OCI-M1 (cell line): ENCODE measurements around the gene SLC35F2.
A peak's percentile ranks its signal among the peaks of the same experiment; 100 is the strongest.
"Not testable (repeated sequence)": the region's sequence is repeated elsewhere in the genome, so short reads cannot be mapped to it uniquely, and the experiment has no call there.

Experiments
- DNase-seq: peaks from one replicate; lab custom pipeline; 2025; lab: John Stamatoyannopoulos, UW

The SLC35F2 gene

DNA sequence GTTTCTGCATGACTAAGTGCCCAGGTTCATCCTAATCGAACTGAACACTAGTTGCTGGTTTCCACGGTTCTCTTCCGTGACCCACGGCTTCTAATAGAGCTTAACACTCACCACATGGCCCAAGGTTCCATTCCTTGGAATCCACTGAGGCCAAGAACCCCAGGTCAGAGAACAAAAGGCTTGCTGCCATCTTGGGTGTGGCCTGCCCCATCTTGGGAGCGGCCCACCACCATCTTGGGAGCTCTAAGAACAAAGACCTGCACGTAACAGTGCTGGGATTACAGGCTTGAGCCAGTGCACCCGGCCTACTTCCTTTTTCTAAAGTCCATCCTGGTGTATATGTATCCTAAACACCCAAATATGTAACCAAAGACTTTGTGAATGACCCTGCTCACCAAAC is 68.8 kb downstream of the SLC35F2 start:
- DNase-seq = no peak

DNA sequence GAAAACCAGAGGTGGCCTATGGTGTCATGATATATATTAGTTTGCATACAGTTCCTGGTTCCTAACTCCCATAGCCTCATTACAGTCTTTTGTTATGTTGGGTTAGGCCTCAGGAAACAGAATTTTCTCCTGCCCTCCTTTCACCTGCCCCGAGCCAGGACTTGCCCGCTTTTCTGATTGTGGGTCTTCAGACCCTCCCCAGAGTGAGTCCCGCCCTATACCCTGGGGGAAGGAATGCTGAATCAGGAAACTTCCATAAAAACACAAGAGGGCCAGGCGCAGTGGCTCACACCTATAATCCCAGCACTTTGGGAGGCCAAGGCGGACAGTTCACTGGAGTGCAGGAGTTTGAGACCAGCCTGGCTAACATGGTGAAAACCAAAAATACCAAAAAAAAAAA is 70.9 kb downstream of the SLC35F2 start:
- DNase-seq = no peak

DNA sequence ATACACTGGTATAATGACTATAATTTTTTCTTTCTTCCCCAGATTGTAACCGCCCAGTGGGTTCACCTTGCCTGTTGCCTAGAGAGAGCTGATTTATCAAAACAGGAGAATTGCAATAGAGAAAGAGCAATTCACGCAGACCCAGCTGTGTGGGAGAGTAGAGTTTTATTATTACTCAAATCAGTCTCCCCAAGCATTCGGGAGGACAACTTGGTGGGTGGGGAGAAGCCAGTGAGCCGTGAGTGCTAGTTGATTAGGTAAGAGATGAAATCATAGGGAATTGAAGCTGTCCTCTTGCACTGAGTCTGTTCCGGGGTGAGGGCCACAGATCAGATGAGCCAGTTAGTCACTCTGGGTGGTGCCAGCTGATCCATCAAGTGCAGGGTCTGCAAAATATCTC is 73.2 kb downstream of the SLC35F2 start:
- no peak for DNase-seq

DNA sequence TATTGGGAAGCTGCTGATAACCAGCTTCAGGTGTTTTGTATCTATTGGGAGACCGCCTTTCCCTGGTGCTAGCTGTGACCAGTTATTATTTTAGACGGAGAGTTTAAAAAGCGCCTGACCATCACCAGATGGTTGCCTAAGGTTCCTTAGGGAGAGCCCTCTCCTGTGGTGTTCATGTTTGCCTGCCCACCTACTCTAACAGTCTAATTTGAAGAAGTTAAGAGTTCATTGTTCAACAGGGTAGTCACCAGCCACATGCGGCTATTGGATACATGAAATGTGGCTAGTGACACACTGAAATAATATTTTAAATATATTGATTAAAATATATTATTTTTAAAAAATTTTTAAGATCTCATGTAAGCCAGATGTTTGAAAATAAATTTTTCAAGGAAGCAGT is 75.5 kb downstream of the SLC35F2 start:
- DNase-seq = no peak

DNA sequence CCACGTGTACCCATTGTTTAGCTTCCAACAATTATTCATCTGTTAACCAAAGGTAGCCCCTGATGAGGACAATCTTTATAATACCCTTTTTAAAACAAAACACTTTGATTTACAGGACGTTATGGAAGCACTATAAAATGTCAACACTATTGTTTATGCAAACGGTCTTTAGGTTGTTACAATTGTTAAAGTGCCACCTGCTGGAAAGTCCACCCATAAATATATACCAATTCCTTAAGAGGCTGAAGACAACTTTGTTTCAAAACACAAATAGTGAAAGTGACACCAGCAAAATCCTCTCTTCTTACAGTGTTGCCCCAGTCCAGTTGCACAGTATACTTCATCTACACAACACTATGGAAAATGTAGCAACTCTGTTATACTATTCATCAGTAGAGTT is 77.8 kb downstream of the SLC35F2 start:
- DNase-seq = peak; percentile 14

DNA sequence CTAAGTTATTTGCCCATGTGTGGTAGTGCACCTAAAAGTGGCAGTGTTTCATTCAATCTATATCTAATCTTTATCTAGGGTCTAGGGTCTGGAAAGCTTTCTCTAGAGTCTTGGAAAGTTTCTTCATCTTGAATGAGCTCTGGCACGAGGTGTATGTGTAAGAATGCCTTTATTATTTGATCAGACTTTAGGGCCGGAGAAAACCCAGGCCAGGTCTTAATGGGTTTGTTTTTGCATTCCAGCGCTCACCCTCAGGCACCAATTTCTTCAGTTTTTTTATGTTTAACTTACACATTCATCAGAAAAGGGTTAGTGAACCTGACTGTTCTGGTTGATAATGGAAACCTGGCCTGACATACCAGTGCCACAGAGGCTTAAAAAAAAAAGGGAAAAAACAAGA is 78.5 kb downstream of the SLC35F2 start:
- DNase-seq = no peak

DNA sequence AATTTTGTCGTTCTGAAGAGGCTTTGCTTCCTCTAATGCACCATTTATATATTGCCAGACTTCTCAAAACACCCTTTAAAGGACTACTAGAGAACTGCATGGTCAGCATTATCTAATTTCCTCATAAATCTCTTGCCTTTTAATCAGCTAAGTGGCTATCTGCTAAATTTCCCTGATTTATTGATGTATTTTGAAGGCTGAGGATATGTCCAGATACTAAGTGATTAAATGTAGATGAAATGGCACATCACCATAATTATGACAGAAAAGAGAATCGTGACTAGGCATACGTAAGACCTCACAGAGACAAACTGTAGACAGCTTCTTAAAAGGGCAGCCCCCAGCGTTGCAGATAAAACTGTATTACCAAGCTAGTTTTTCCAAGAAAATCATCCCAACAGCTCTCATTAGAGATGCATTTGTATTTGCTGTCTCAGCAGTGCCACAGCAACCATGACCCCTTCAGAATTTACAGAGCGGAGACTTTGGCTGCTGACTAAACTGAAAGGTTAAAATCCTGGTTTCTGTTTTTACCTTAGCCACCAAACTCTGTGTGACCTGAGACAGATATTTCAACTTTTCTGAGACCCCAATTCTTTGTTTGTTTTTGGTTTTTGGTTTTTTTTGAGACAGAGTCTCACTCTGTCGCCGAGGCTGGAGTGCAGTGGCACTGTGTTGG is 79.6 kb downstream of the SLC35F2 start:
- DNase-seq = no peak

DNA sequence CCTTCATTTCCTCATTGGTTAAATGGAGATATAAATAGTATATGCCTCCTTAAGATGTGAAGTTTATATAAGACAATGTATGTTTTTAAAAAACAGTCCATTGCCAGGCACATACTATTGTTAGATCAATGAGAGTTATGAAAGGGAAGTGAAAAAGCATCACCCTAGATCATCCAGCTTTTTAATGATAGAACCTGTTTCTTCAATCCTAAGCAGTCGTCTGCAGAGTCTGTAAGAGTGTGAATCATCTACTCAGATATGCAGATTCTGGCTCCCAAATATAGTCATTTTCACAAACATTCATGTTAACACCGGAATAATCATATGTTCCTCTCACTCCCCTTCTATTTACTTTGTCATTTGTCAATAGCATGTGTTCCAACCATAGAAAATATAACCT is 81.5 kb downstream of the SLC35F2 start:
- no peak for DNase-seq

DNA sequence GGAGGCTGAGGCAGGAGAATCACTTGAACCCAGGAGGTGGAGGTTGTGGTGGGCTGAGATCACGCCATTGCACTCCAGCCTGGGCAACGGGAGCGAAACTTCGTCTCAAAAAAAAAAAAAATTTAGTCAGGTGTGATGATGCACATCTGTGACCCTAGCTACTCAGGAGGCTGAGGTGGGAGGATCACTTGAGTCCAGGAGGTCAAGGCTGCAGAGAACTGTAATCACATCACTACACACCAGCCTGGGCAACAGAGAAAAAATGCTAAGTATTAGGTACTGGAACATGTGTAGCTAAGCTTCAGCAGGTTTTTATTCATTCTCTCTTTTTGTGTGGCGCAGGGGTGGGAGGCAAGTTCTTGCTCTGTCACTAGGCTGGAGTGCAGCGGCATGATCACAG is 82.5 kb downstream of the SLC35F2 start:
- no peak for DNase-seq

DNA sequence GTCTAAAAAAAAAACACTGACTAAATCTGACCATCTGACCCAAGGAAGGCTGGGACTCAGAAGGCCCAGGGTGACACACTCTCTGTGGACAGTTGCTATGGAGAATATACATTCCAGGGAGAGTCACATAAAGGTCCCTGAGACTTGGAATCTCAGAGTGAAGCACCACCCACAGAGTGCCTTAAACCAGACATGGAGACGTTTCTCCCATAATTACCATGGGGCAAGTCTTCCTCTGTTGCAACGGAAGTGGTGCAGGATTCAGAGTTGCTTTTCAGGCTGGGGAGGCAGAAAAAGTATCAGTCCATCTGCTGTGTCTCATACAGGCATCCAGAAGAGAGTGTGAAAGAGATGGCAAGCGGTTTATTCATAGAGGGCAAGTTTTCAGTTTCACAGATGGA is 88.0 kb downstream of the SLC35F2 start:
- no peak for DNase-seq

DNA sequence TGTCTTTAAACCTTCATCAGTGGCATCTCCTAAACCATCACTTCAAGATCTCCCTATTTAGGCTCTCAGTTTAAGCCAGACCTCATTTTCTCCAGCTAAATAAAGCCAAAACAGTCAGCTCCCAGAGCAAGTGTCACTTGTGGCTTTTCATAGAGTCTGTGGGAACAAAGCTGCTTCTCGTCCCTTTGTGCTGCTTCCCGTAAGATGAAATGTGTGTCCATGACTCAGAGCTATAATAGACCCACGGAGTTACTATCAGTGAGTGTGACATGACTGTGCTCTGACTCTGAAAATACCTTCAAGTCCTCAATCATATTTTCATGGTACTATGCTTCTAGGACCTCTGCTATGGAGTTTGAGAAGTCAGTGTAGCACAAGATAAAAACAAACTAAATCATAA is 89.4 kb downstream of the SLC35F2 start:
- DNase-seq = no peak

DNA sequence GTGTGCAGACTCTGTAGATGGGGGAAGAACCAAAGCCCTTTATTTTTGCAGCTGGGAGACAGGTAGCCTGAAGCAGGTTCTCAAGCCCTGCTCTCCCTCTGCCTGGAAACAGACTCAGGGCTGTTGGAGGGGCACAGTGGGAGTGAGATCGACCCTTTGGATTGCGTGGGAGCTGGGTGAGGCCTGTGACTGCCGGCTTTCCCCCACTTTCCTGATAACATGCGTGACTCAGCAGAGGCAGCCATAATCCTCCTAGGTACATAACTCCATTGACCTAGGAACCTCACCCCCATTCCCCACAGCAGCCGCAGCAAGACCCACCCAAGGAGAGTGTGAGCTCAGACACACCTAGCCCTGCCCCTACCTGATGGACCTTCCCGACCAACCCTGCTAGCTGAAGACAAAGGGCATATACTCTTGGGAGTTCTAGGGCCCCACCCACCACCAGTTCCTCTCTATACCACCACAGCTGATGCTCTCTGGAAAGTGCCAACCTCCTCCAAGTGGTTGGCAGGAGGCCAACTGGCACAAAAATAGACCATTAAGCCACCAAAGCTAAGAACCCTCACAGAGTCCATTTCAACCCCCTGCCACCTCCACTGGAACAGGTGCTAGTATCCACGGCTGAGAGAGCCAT is 99.8 kb downstream of the SLC35F2 start:
- not testable (repeated sequence) for DNase-seq

DNA sequence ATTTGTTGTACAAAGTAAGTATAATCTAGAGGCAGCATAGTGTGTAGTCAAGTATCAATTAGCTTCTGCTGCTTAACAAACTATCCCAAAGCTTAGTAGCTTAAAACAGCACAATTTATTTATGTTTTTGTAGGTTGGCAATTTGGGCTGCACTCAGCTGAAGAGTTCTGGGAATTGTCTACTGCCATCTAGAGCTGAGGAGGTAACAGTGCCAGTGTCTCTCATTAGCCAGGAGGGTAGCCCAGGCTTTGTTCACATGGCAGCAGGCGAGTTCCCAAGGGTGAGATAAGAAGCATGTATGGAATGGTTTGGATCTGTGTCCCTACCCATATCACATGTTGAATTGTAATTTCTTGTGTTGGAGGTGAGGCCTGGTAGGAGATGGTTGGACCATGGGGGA is 100.9 kb downstream of the SLC35F2 start:
- peak; percentile 0 for DNase-seq

DNA sequence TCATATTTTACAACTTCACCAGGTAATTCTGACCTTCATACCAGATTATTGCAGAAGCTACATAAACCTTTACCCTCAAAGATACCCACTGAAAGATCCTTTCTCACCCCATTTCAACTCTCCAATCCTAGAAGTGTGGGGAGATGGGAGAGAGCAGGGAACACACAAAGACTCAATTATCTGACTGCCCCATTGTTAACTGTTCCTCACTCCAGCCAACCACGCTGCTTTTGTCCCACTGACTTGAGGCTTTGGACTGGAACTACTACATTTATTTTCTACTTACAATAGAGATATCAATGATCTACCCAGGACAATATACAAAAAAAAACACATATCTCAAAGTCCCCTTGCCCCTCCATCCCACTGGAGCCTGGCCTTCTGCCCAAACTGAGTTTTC is 102.0 kb downstream of the SLC35F2 start:
- DNase-seq = no peak

DNA sequence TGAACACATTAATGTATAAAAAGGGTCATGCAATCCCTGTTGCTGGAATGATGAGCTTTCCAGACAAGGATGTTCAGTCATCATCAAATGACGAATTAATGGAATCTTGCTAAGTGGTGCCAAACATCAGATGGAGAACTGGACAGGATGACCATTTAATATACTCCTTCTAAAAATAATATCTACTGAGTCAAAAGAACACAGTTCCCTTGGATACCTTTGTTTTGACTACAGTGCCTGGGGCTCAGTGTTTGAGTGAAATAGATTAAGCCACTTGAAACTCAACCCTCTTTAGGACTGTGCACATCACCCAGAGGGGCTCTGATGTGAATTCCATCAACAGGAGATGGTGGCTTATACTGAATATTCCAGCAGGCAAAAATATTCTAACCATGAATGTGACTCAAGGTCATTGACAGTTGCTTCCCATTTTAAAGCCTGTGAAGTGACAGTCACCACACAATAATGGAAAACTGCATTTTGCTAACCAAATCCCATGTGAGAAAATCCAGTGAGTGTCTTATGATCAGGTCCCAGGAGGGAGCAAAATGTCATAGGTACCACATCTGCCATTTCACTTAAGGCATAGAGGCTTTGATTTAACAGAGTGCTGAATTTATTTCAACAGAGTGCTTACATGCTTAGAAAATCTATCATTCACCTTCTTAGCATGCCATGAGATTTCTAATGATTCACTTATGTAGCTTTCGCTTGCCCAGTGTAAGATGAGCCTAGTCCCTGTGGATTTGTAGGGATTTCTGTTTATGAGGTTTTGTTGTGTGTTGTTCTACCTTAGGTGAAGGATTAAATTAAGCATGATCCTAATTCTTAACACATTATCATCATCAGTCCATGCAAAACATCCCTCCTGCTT is 105.4 kb downstream of the SLC35F2 start:
- DNase-seq = no peak

DNA sequence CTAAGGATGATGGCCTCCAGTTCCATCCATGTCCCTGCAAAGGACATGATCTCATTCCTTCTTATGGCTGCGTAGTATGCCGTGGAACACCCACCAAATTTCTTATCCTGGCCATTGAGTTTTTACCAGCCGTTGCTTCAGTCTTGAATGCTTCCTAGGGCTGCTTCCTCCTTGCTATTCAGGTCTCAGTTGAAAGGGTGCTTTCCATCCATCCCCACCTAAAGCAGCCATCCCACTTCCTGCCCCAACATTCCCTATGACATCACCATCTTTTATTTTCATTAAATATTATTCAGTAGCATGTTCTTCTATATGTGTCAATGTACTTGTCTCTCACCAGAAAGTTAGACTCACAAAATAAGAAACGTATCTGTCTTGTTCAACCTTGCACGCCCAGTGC is 106.1 kb downstream of the SLC35F2 start:
- DNase-seq = no peak

DNA sequence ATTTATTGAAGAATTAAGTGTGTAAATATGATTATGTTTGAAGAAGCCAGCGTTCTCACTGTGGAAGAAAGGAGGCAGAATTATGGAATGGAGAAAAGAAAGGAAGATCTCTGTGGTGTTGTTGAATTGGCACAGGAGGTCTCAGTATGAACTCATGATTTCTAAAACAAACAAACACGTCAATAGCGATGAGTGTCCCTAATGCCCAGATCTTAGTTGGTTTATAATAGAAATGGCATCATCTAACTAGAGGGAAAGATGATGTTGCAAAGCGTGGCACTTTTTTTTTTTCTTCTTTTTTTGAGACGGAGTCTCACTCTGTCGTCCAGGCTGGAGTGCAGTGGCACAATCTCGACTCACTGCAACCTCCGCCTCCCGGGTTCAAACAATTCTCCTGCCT is 107.5 kb downstream of the SLC35F2 start:
- no peak for DNase-seq

DNA sequence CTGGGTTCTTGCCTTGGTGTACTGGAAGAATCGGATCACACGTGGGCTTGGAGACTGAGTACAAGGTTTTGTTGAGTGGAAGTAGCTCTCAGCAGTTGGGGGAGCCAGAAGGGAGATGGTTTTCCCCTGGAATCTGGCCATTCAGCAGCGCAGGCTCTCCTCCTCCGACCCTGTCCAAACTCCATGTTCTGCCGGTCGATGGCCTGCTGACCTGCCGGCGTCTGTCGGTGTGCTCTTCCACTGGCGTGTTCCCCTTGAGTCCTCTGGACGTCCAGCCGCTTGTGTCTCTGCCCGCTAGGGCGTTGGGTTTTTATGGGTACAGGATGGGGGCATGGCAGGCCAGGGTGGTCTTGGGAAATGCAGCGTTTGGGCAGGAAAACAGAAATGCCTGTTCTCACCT is 108.3 kb downstream of the SLC35F2 start:
- DNase-seq = no peak

DNA sequence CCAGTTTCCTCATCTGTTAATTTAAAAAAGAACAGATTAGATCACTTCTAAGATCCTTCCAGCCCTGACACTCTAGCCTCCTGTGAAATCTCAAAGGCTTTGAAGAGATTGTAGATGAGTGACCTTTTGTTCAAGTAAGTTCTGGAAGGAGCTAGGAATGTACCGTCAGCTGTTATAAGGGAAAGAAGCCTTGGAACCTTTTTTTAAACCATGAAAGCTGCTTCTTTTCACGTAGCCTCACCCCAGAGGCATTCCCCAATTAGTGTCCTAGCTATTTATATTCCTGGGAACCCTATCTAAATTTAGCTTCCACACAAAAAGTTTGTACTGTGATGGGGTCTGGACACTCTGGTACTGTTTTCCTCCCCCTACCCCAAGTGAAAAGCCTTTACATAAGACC is 111.0 kb downstream of the SLC35F2 start:
- DNase-seq = no peak

DNA sequence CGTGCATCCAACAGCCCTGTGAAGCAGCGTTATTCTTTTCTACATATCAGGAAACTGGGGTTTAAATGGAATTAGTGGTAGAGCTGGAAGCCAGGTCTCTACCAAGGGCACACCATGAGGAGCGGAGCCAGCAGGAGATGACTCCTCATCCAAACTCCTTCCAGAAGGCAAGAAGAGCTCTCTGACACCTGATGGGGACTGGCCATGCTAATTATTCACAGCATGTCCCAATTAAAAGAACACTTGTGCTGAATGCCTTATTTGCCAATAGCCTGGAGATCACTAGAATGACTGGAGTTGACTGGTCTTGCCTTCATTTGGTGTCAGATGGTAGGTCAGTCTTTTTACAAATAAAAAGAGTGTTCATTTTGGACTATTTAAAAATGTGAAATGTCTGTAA is 113.9 kb downstream of the SLC35F2 start:
- no peak for DNase-seq

DNA sequence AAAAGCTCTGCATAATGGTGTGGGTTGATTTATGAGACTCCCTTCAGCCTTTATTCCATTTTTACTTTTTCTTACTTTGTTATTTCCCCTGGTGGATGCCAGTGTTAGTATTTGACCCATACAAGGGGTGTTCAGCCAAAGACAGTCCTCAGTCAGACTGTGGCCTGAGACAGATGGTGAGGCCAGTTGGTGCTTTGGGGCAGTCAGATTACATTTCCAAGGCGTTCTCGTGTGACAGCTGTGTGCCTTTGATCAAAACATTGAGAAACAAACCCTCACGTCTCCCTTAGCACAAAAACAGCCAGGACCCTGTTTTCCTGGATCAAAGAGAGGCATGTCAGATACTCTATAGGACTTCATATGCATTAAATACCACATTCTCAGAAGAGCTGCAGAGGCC is 115.4 kb downstream of the SLC35F2 start:
- DNase-seq = no peak

DNA sequence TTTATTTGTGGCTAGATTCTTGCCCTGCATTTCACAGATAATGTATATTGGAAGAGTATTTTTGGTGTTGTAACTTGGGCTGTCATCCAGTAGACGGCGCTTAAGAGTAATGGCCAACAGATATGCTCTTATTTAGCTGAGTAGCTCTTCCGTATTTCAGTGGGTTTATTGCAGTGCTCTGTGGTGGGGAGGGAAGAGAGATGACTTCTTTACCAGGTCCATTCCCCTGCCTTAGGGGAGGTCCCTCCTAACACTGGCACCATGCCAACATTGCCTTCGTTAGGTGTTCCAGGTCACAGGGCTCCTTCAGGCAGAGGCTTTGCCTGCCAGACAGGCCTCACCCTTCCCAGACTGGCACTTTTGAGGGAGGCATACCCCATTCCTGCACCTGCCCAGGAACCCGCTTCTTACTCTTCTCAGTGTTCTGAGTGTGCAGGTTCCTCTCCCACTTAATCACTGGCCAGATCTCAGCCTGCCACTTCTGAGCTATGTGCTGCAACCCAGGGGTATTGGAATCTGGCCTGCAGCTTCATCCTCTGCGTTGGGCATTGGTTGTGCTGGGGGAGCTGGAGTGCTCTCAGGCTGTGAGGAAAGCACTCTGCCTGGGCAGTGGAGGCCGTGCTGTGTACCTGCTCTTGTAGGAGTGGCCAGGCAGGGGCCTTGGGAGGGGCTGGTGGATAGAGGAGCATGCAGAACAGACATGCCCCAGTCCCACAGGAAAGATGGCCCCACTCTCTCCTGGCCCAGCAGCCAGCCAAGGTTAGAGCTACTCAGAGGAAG is 117.4 kb downstream of the SLC35F2 start:
- peak; percentile 59 for DNase-seq
